HCT116 (cell line): ENCODE data around the gene STOML3. TPM values are rescaled to one million over a fixed set of nuclear protein-coding genes. Genes with fewer than 3 reads are reported as not detected.

Source experiments
- ATAC-seq: fragments of 200-7000 bp; cut with Tn5 transposase; 2 replicates; pipeline ENCODE4 v1.9.1; 2020; ENCODE audit warnings: mild to moderate bottlenecking, moderate library complexity
- BruUV-seq: library from RNA; stranded (reverse); fragments of 400-500 nt; replicated peaks from 2 replicates; lab custom pipeline; 2021; lab: Mats Ljungman, UMichigan
- CTCF ChIA-PET: fragments of 300-600 bp; sonication (Branson Sonifier 250); formaldehyde crosslinking; loops from one replicate; lab custom pipeline; 2021; ENCODE audit warnings: antibody characterized with exemption; lab: Charles Lee
- POLR2A ChIA-PET: fragments of 300-600, 350-600 bp; sonication (Branson Sonifier 250); formaldehyde crosslinking; loops from one replicate; lab custom pipeline; 2021; ENCODE audit warnings: antibody characterized with exemption; lab: Charles Lee
- RAD21 ChIA-PET, 2 experiments: fragments of 300-600 bp; sonication (Branson Sonifier 250); formaldehyde crosslinking; loops; one replicate each; lab custom pipeline; 2023; ENCODE audit warnings: low total read pairs in 2 of 2; ENCODE audit not compliant: uncharacterized antibody in 2 of 2, unreplicated experiment in 2 of 2, low non-redundant PET in 1 of 2; lab: Charles Lee
- DNase-seq: peaks from one replicate; pipeline ENCODE4 v3.0.0-alpha.2; 2010; ENCODE audit warnings: low read depth, low spot score
- H2AFZ ChIP-seq: fragments of 200-600 bp; shearing (Covaris generic), sonication (generic); 2 replicates; pipeline ENCODE4 v1.6.1; 2017; ENCODE audit warnings: low read depth, mixed run types, mixed read lengths, antibody characterized with exemption, low read length; ENCODE audit not compliant: poor library complexity, severe bottlenecking
- H3K27ac ChIP-seq: 2 replicates; pipeline ENCODE4 v1.5.1; 2012; ENCODE audit warnings: low read depth, low read length
- H3K27me3 ChIP-seq: fragments of 200-600 bp; sonication (generic); 2 replicates; pipeline ENCODE4 v1.6.1; 2016; ENCODE audit warnings: mixed run types, low read length, mixed read lengths; ENCODE audit not compliant: insufficient read depth
- H3K36me3 ChIP-seq, 2 experiments: fragments of 200-500 bp in 1 of 2; fragments of 200-600 bp in 1 of 2; sonication (Bioruptor generic) in 1 of 2; sonication (generic) in 1 of 2; 2 replicates each; pipeline versions ENCODE4 v1.5.1 to v1.6.1; 2014 to 2016; ENCODE audit warnings: low read length in 2 of 2, inconsistent platforms in 1 of 2, mixed read lengths in 1 of 2, mixed run types in 1 of 2; ENCODE audit not compliant: insufficient read depth in 2 of 2, control insufficient read depth in 1 of 2
- H3K4me1 ChIP-seq, 2 experiments: fragments of 200-600 bp in 1 of 2; sonication (generic) in 1 of 2; 2 replicates each; pipeline versions ENCODE4 v1.5.1 to v1.6.1; 2012 to 2017; ENCODE audit warnings: low read length in 2 of 2, inconsistent platforms in 1 of 2, mild to moderate bottlenecking in 1 of 2, mixed read lengths in 1 of 2, mixed run types in 1 of 2, moderate library complexity in 1 of 2; ENCODE audit not compliant: insufficient read depth in 2 of 2, control insufficient read depth in 1 of 2
- H3K4me2 ChIP-seq: fragments of 200-600 bp; sonication (generic); 2 replicates; pipeline ENCODE4 v1.6.1; 2017; ENCODE audit warnings: mixed run types, low read length, mixed read lengths
- H3K4me3 ChIP-seq, 2 experiments: fragments of 200-600 bp in 1 of 2; sonication (generic) in 1 of 2; replicated peaks in 1 of 2; 2 replicates each; pipeline ENCODE4 v1.5.1; 2011 to 2016; ENCODE audit warnings: low read length in 2 of 2, control low read depth in 1 of 2, low read depth in 1 of 2, mild to moderate bottlenecking in 1 of 2, mixed read lengths in 1 of 2, mixed run types in 1 of 2
- H3K79me2 ChIP-seq: fragments of 200-600 bp; sonication (generic); 2 replicates; pipeline ENCODE4 v1.6.1; 2017; ENCODE audit warnings: mild to moderate bottlenecking, mixed run types, low read length, moderate library complexity, mixed read lengths; ENCODE audit not compliant: insufficient read depth
- H3K9ac ChIP-seq: fragments of 200-600 bp; sonication (generic); 2 replicates; pipeline ENCODE4 v1.6.1; 2016; ENCODE audit warnings: low read length, mixed read lengths
- H3K9me2 ChIP-seq: fragments of 200-600 bp; sonication (generic), shearing (Covaris generic); 2 replicates; pipeline ENCODE4 v1.6.1; 2017; ENCODE audit warnings: mixed run types, mild to moderate bottlenecking, moderate library complexity; ENCODE audit not compliant: insufficient read depth
- H3K9me3 ChIP-seq, 2 experiments: fragments of 200-500 bp in 1 of 2; fragments of 200-600 bp in 1 of 2; sonication (Bioruptor generic) in 1 of 2; sonication (generic) in 1 of 2; 2 replicates each; pipeline ENCODE4 v1.6.1; 2014 to 2017; ENCODE audit warnings: low read length in 2 of 2, mixed read lengths in 2 of 2, inconsistent platforms in 1 of 2, low read depth in 1 of 2, mild to moderate bottlenecking in 1 of 2, mixed run types in 1 of 2, moderate library complexity in 1 of 2; ENCODE audit not compliant: control insufficient read depth in 1 of 2, insufficient read depth in 1 of 2
- H4K20me1 ChIP-seq: fragments of 200-600 bp; sonication (generic), shearing (Covaris generic); 2 replicates; pipeline ENCODE4 v1.6.1; 2017; ENCODE audit warnings: mixed run types, mild to moderate bottlenecking, moderate library complexity; ENCODE audit not compliant: insufficient read depth
- CEBPB ChIP-seq: IDR thresholded peaks from 2 replicates; pipeline ENCODE4 v1.6.1; 2012; ENCODE audit warnings: low read depth
- EGR1 ChIP-seq: IDR thresholded peaks from 2 replicates; pipeline ENCODE4 v1.6.1; 2012; ENCODE audit warnings: low read depth
- EZH2phosphoT487 ChIP-seq: fragments of 200-600 bp; IDR thresholded peaks from 2 replicates; pipeline ENCODE4 v1.6.1; 2018; ENCODE audit warnings: antibody characterized with exemption, borderline replicate concordance
- FOSL1 ChIP-seq: IDR thresholded peaks from 2 replicates; pipeline ENCODE4 v1.6.1; 2012; ENCODE audit warnings: low read depth
- JUND ChIP-seq: IDR thresholded peaks from 2 replicates; pipeline ENCODE4 v1.6.1; 2012
- MAX ChIP-seq: IDR thresholded peaks from 2 replicates; pipeline ENCODE4 v1.6.1; 2012
- POLR2A ChIP-seq: IDR thresholded peaks from 2 replicates; pipeline ENCODE4 v1.7.0; 2011; ENCODE audit warnings: borderline replicate concordance; ENCODE audit not compliant: insufficient read depth, insufficient read length; ENCODE audit errors: extremely low read depth
- POLR2AphosphoS5 ChIP-seq: IDR thresholded peaks from 2 replicates; pipeline ENCODE4 v1.6.1; 2011; ENCODE audit warnings: mild to moderate bottlenecking, low read depth, low read length, moderate library complexity
- RAD21 ChIP-seq: IDR thresholded peaks from 2 replicates; pipeline ENCODE4 v1.6.1; 2012; ENCODE audit warnings: low read depth, mild to moderate bottlenecking
- SP1 ChIP-seq: IDR thresholded peaks from 2 replicates; pipeline ENCODE4 v1.6.1; 2012; ENCODE audit warnings: low read depth
- SRF ChIP-seq: IDR thresholded peaks from 2 replicates; pipeline ENCODE4 v1.6.1; 2012; ENCODE audit warnings: low read depth
- YY1 ChIP-seq: IDR thresholded peaks from 2 replicates; pipeline ENCODE4 v1.6.1; 2011; ENCODE audit warnings: low read length, low read depth, moderate library complexity, mild to moderate bottlenecking; ENCODE audit not compliant: insufficient replicate concordance; ENCODE audit errors: extremely low read depth
- intact Hi-C: fragments of 100-400 bp; cut with micrococcal nuclease; formaldehyde crosslinking; loops from 2 replicates; pipeline ENCODE4 v1.10.0; 2022
- total RNA-seq: library from RNA; stranded (reverse); gene quantifications from one replicate; pipeline ENCODE4 v1.2.1, GENCODE V29; 2021; ENCODE audit not compliant: unreplicated experiment
- TF ChIP-seq, protein P1 (sequence below): IDR thresholded peaks from 2 replicates; pipeline ENCODE4 v1.6.1; 2012; ENCODE audit warnings: low read depth
- TF ChIP-seq, protein P2 (sequence below): IDR thresholded peaks from 2 replicates; pipeline ENCODE4 v1.6.1; 2012
- TF ChIP-seq, protein P3 (sequence below), 3 experiments: fragments of 200-600 bp in 1 of 3; sonication (generic) in 1 of 3; IDR thresholded peaks in 2 of 3; conservative IDR thresholded peaks in 1 of 3; 2 replicates each; pipeline ENCODE4 v1.5.1; 2012 to 2017; ENCODE audit warnings: low read depth in 2 of 3, low read length in 2 of 3, antibody characterized with exemption in 1 of 3, borderline replicate concordance in 1 of 3, control low read depth in 1 of 3, mild to moderate bottlenecking in 1 of 3, mixed read lengths in 1 of 3, mixed run types in 1 of 3, moderate library complexity in 1 of 3; ENCODE audit not compliant: insufficient read depth in 1 of 3

The STOML3 gene
- total RNA-seq, 1 experiment from 2014 or later = not detected

DNA sequence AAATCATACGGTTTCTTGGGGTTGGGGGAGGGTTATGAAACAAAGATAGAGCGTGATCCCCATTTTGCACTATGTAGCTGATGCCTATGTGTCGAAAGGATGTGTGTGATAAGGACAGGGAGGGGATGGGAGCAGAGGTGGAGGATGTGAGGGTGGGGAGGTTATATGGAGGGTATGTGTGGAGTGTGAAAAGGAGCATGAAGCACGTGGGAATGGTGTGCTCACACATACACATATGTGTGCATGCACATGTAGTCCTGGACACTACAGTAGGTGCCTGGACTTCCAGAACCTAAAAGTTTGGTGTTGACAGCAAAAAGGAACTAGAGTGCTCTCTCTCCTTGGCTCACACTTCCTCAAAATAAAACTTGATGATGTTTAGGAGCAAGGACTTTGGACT is 25.4 kb downstream of the STOML3 start (continued):
- TF ChIP-seq, protein P1, sequence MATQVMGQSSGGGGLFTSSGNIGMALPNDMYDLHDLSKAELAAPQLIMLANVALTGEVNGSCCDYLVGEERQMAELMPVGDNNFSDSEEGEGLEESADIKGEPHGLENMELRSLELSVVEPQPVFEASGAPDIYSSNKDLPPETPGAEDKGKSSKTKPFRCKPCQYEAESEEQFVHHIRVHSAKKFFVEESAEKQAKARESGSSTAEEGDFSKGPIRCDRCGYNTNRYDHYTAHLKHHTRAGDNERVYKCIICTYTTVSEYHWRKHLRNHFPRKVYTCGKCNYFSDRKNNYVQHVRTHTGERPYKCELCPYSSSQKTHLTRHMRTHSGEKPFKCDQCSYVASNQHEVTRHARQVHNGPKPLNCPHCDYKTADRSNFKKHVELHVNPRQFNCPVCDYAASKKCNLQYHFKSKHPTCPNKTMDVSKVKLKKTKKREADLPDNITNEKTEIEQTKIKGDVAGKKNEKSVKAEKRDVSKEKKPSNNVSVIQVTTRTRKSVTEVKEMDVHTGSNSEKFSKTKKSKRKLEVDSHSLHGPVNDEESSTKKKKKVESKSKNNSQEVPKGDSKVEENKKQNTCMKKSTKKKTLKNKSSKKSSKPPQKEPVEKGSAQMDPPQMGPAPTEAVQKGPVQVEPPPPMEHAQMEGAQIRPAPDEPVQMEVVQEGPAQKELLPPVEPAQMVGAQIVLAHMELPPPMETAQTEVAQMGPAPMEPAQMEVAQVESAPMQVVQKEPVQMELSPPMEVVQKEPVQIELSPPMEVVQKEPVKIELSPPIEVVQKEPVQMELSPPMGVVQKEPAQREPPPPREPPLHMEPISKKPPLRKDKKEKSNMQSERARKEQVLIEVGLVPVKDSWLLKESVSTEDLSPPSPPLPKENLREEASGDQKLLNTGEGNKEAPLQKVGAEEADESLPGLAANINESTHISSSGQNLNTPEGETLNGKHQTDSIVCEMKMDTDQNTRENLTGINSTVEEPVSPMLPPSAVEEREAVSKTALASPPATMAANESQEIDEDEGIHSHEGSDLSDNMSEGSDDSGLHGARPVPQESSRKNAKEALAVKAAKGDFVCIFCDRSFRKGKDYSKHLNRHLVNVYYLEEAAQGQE = no peak
- TF ChIP-seq FOSL1 = no peak

- no TSS peak for BruUV-seq
- Histone ChIP-seq H2AFZ (no peak overlapping the region), H3K27me3 (peaks cover 7% of the 10 kb centered on the region; the same call in 1 of the 2 replicates), H3K4me1 (no peaks in the 10 kb centered on the region), H3K36me3 (no peaks in the 10 kb centered on the region), H3K4me2 (no peak overlapping the region), H3K4me3 (no peak overlapping the region), H4K20me1 (no peaks in the 10 kb centered on the region), H3K9me3 (no peaks in the 10 kb centered on the region), H3K9me2 (no peaks in the 10 kb centered on the region), H3K79me2 (no peaks in the 10 kb centered on the region), H3K27ac (no peak overlapping the region), H3K9ac (no peak overlapping the region)
- TF ChIP-seq MAX = no peak
- no peak for TF ChIP-seq EZH2phosphoT487
- TF ChIP-seq POLR2A = no peak
- TF ChIP-seq, protein P2, sequence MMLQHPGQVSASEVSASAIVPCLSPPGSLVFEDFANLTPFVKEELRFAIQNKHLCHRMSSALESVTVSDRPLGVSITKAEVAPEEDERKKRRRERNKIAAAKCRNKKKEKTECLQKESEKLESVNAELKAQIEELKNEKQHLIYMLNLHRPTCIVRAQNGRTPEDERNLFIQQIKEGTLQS = no peak
- no peak for TF ChIP-seq JUND
- no peak for TF ChIP-seq SRF
- TF ChIP-seq SP1 = no peak
- no peak for TF ChIP-seq CEBPB
- TF ChIP-seq EGR1 = no peak
- TF ChIP-seq YY1 = no peak
- TF ChIP-seq, protein P3, sequence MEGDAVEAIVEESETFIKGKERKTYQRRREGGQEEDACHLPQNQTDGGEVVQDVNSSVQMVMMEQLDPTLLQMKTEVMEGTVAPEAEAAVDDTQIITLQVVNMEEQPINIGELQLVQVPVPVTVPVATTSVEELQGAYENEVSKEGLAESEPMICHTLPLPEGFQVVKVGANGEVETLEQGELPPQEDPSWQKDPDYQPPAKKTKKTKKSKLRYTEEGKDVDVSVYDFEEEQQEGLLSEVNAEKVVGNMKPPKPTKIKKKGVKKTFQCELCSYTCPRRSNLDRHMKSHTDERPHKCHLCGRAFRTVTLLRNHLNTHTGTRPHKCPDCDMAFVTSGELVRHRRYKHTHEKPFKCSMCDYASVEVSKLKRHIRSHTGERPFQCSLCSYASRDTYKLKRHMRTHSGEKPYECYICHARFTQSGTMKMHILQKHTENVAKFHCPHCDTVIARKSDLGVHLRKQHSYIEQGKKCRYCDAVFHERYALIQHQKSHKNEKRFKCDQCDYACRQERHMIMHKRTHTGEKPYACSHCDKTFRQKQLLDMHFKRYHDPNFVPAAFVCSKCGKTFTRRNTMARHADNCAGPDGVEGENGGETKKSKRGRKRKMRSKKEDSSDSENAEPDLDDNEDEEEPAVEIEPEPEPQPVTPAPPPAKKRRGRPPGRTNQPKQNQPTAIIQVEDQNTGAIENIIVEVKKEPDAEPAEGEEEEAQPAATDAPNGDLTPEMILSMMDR (IDR thresholded peaks at IDR 0.05 in 2 of 3, conservative IDR thresholded peaks at IDR 0.05 in 1 of 3; ENCODE audit: borderline replicate concordance in 1 of 3, insufficient read depth in 1 of 3, low read depth in 2 of 3, low read length in 2 of 3) = no peak
- no peak for TF ChIP-seq RAD21
- TF ChIP-seq POLR2AphosphoS5 = no peak
- RAD21 ChIA-PET = no interaction called here
- DNase-seq = no peak
- ATAC-seq = no peak
- CTCF ChIA-PET = no interaction called here
- intact Hi-C loops = no loop called here
- POLR2A ChIA-PET = no interaction called here
Observed at GRCh38 chr13:38960175-38960574, 30.5 kb downstream of the STOML3 start.
